IMR-90 (cell line): ENCODE results near the gene PYGM. TPM values are rescaled to one million over a fixed set of nuclear protein-coding genes. Genes with fewer than 3 reads are reported as not detected.

ENCODE experiments used
- ATAC-seq: fragments of 200-7000 bp; cut with Tn5 transposase; 2 replicates; pipeline ENCODE4 v1.9.1; 2020; ENCODE audit warnings: low read depth, mild to moderate bottlenecking, moderate library complexity
- BruUV-seq: library from RNA; stranded (reverse); fragments of 400-500 nt; replicated peaks from 2 replicates; lab custom pipeline; 2021; lab: Mats Ljungman, UMichigan
- CTCF ChIA-PET: fragments of 300-600 bp; formaldehyde crosslinking; extraction: SDS; loops from one replicate; lab custom pipeline; 2021; ENCODE audit warnings: antibody characterized with exemption; lab: Yijun Ruan, JAX
- POLR2A ChIA-PET: fragments of 300-600 bp; sonication (Branson Sonifier 250); formaldehyde crosslinking; loops from one replicate; lab custom pipeline; 2022; ENCODE audit warnings: antibody characterized with exemption; ENCODE audit not compliant: unreplicated experiment; lab: Charles Lee
- DNase-seq: peaks from one replicate; pipeline ENCODE4 v3.0.0; 2013
- H2AFZ ChIP-seq: replicated peaks from 2 replicates; pipeline ENCODE3; 2013; ENCODE audit warnings: low read length, mild to moderate bottlenecking; ENCODE audit not compliant: poor library complexity
- H2AK5ac ChIP-seq: 2 replicates; pipeline ENCODE4 v1.6.1; 2013; ENCODE audit warnings: low read depth, low read length, inconsistent platforms
- H2AK9ac ChIP-seq: replicated peaks from 2 replicates; pipeline ENCODE3; 2013; ENCODE audit warnings: mild to moderate bottlenecking, low read depth, low read length, moderate library complexity; ENCODE audit not compliant: poor library complexity
- H2BK120ac ChIP-seq: 2 replicates; pipeline ENCODE4 v1.6.1; 2013; ENCODE audit warnings: low read depth, low read length, inconsistent platforms
- H2BK15ac ChIP-seq: 3 replicates; pipeline ENCODE4 v1.6.1; 2013; ENCODE audit warnings: low read depth, low read length, inconsistent platforms
- H2BK20ac ChIP-seq: 2 replicates; pipeline ENCODE4 v1.6.1; 2013; ENCODE audit warnings: low read depth, mild to moderate bottlenecking, inconsistent platforms, low read length, moderate library complexity
- H2BK5ac ChIP-seq: 2 replicates; pipeline ENCODE4 v1.6.1; 2013; ENCODE audit warnings: mild to moderate bottlenecking, low read depth, low read length, inconsistent platforms; ENCODE audit not compliant: poor library complexity, severe bottlenecking
- H3K14ac ChIP-seq: replicated peaks from 2 replicates; pipeline ENCODE4 v1.6.1; 2013; ENCODE audit warnings: low read depth, low read length, inconsistent platforms
- H3K18ac ChIP-seq: 2 replicates; pipeline ENCODE4 v1.6.1; 2013; ENCODE audit warnings: low read depth, low read length, control low read depth
- H3K23ac ChIP-seq: 2 replicates; pipeline ENCODE4 v1.6.1; 2013; ENCODE audit warnings: low read depth, low read length, inconsistent platforms
- H3K27ac ChIP-seq: 2 replicates; pipeline ENCODE4 v1.5.1; 2013; ENCODE audit warnings: mild to moderate bottlenecking, control low read depth, low read length; ENCODE audit not compliant: insufficient read depth
- H3K27me3 ChIP-seq: 2 replicates; pipeline ENCODE4 v1.6.1; 2013; ENCODE audit warnings: low read length; ENCODE audit not compliant: control insufficient read depth, insufficient read depth
- H3K36me3 ChIP-seq: 2 replicates; pipeline ENCODE4 v1.6.1; 2013; ENCODE audit warnings: low read length, mixed read lengths; ENCODE audit not compliant: control insufficient read depth, insufficient read depth
- H3K4ac ChIP-seq: 2 replicates; pipeline ENCODE4 v1.6.1; 2013; ENCODE audit warnings: low read depth, low read length, inconsistent platforms
- H3K4me1 ChIP-seq: 2 replicates; pipeline ENCODE4 v1.6.1; 2013; ENCODE audit warnings: low read length, mixed read lengths; ENCODE audit not compliant: control insufficient read depth, insufficient read depth
- H3K4me2 ChIP-seq: 2 replicates; pipeline ENCODE4 v1.6.1; 2013; ENCODE audit warnings: low read depth, mild to moderate bottlenecking, control low read depth, low read length, moderate library complexity
- H3K4me3 ChIP-seq: 2 replicates; pipeline ENCODE4 v1.5.1; 2013; ENCODE audit warnings: low read depth, mild to moderate bottlenecking, control low read depth, low read length, moderate library complexity; ENCODE audit not compliant: insufficient read depth
- H3K56ac ChIP-seq: 2 replicates; pipeline ENCODE4 v1.6.1; 2013; ENCODE audit warnings: low read length, inconsistent platforms; ENCODE audit not compliant: insufficient read depth; ENCODE audit errors: extremely low read depth
- H3K79me1 ChIP-seq, 2 experiments: 2 replicates each; pipeline ENCODE4 v1.6.1; 2013; ENCODE audit warnings: low read length in 2 of 2, inconsistent platforms in 1 of 2, low read depth in 1 of 2
- H3K9ac ChIP-seq: 2 replicates; pipeline ENCODE4 v1.6.1; 2013; ENCODE audit warnings: low read depth, low read length, control low read depth
- H3K9me1 ChIP-seq: 2 replicates; pipeline ENCODE4 v1.6.1; 2013; ENCODE audit warnings: low read length, inconsistent platforms; ENCODE audit not compliant: insufficient read depth
- H3K9me3 ChIP-seq: 2 replicates; pipeline ENCODE4 v1.6.1; 2013; ENCODE audit warnings: low read length; ENCODE audit not compliant: control insufficient read depth, insufficient read depth
- H4K20me1 ChIP-seq: 2 replicates; pipeline ENCODE4 v1.6.1; 2013; ENCODE audit warnings: low read length, inconsistent platforms; ENCODE audit not compliant: insufficient read depth
- H4K5ac ChIP-seq: 2 replicates; pipeline ENCODE4 v1.6.1; 2013; ENCODE audit warnings: mild to moderate bottlenecking, low read depth, low read length, control low read depth
- H4K8ac ChIP-seq, 2 experiments: 2 replicates each; pipeline ENCODE4 v1.6.1; 2013; ENCODE audit warnings: low read depth in 2 of 2, low read length in 2 of 2, control low read depth in 1 of 2, inconsistent platforms in 1 of 2
- H4K91ac ChIP-seq: 2 replicates; pipeline ENCODE4 v1.6.1; 2013; ENCODE audit warnings: low read depth, low read length, inconsistent platforms; ENCODE audit not compliant: insufficient read depth
- CEBPB ChIP-seq: IDR thresholded peaks from 2 replicates; pipeline ENCODE4 v1.6.1; 2012; ENCODE audit warnings: low read depth, low read length, improper control_type of control experiment
- CTCF ChIP-seq: conservative IDR thresholded peaks from 2 replicates; pipeline ENCODE4 v1.5.1; 2012; ENCODE audit warnings: mild to moderate bottlenecking, low read depth, low read length, improper control_type of control experiment
- FOS ChIP-seq: fragments of 150-350 bp; IDR thresholded peaks from 2 replicates; pipeline ENCODE4 v1.6.1; 2016; ENCODE audit warnings: low read depth, low read length
- MAFK ChIP-seq: IDR thresholded peaks from 2 replicates; pipeline ENCODE4 v1.6.1; 2012; ENCODE audit warnings: low read depth, low read length, improper control_type of control experiment
- MAZ ChIP-seq: IDR thresholded peaks from 2 replicates; pipeline ENCODE4 v1.6.1; 2012; ENCODE audit warnings: low read depth, mild to moderate bottlenecking, low read length, improper control_type of control experiment, moderate library complexity, borderline replicate concordance
- NFE2L2 ChIP-seq: fragments of 150-350 bp; IDR thresholded peaks from 2 replicates; pipeline ENCODE4 v1.6.1; 2016; ENCODE audit warnings: low read depth, mild to moderate bottlenecking, low read length
- POLR2A ChIP-seq: IDR thresholded peaks from 2 replicates; pipeline ENCODE4 v1.6.1; 2012; ENCODE audit warnings: mild to moderate bottlenecking, low read depth, low read length
- RCOR1 ChIP-seq: IDR thresholded peaks from 2 replicates; pipeline ENCODE4 v1.6.1; 2012; ENCODE audit warnings: mild to moderate bottlenecking, low read length, improper control_type of control experiment; ENCODE audit not compliant: insufficient replicate concordance
- RFX5 ChIP-seq: IDR thresholded peaks from 2 replicates; pipeline ENCODE4 v1.8.0; 2012; ENCODE audit warnings: low read depth, mild to moderate bottlenecking, low read length, moderate library complexity
- SMC3 ChIP-seq: fragments of 150-350 bp; IDR thresholded peaks from 2 replicates; pipeline ENCODE4 v1.6.1; 2016; ENCODE audit warnings: low read depth, mild to moderate bottlenecking, antibody characterized with exemption, low read length, moderate library complexity
- WGBS, 2 experiments: methylation state at CpG; one replicate each; pipeline versions ENCODE4 v1.1.5 to v1.1.7; 2013; ENCODE audit warnings: missing lambda C conversion rate in 2 of 2; ENCODE audit not compliant: insufficient read length in 1 of 2; ENCODE audit errors: extremely low coverage in 2 of 2; 5-methylcytosine and 5-hydroxymethylcytosine counted together
- dilution Hi-C: fragments of 300-500 bp; cut with HindIII; formaldehyde crosslinking; loops from one replicate; pipeline ENCODE4 v1.14.3; 2018; ENCODE audit warnings: low sequenced_read_pairs; ENCODE audit not compliant: unreplicated experiment
- in situ Hi-C: fragments of 300-500 bp; cut with MboI; formaldehyde crosslinking; loops from 3 replicates; pipeline ENCODE4 v1.14.3; 2019; ENCODE audit warnings: low sequenced_read_pairs, inconsistent platforms, mixed read lengths
- intact Hi-C: fragments of 100-400 bp; cut with micrococcal nuclease; formaldehyde crosslinking; loops from 2 replicates; pipeline ENCODE4 v1.10.0; 2022
- polyA plus RNA-seq, 3 experiments: library from polyadenylated mRNA; depleted of rRNA; stranded (reverse); fragments of >200 nt; gene quantifications; 2 replicates each; pipeline ENCODE4 v1.2.3, GENCODE V29; 2012; ENCODE audit warnings: low replicate concordance in 1 of 3
- total RNA-seq: library from RNA; depleted of rRNA; stranded (reverse); fragments of >200 nt; gene quantifications from 2 replicates; pipeline ENCODE4 v1.2.3, GENCODE V29; 2012

PYGM gene
- total and polyA plus RNA-seq, 2 of the 4 experiments (the other 2 are of a cell fraction) = 0.18 to 0.21 TPM

- Histone ChIP-seq H3K79me1 (no peaks in the 10 kb centered on the region), H2BK5ac (no peak overlapping the region), H2BK120ac (no peak overlapping the region), H3K9ac (no peak overlapping the region), H2AK9ac (no peak overlapping the region), H3K36me3 (no peaks in the 10 kb centered on the region), H2AFZ (no peak overlapping the region), H4K91ac (no peak overlapping the region), H2BK20ac (no peak overlapping the region), H3K4me2 (no peak overlapping the region), H3K27me3 (peaks cover 75% of the 10 kb centered on the region), H2BK15ac (no peak overlapping the region), H3K56ac (no peak overlapping the region), H3K4ac (no peak overlapping the region), H3K18ac (no peak overlapping the region), H3K4me3 (no peak overlapping the region), H2AK5ac (no peak overlapping the region), H4K5ac (no peak overlapping the region), H4K20me1 (no peaks in the 10 kb centered on the region), H3K9me1 (0 out of 2 replicates have a peak, but pooled peaks cover 2% of the 10 kb centered on the region), H3K4me1 (no peaks in the 10 kb centered on the region), H4K8ac (no peak overlapping the region), H3K9me3 (no peaks in the 10 kb centered on the region), H3K23ac (no peak overlapping the region), H3K27ac (no peak overlapping the region), H3K14ac (no peak overlapping the region)
- CTCF ChIA-PET = interaction anchor here (1.2 kb wide), 1 partner anchor 10 kb away, joined by 4 read pairs; no protein-coding TSS in a partner anchor
- in situ Hi-C loops (no loop called here), dilution Hi-C loops (no loop called here), intact Hi-C loops (no loop called here)
- ATAC-seq (no peak), DNase-seq (no peak)
- BruUV-seq = no TSS peak
- POLR2A ChIA-PET = no interaction called here
- TF ChIP-seq NFE2L2 (no peak), MAFK (no peak), CTCF (no peak), MAZ (no peak), POLR2A (no peak), CEBPB (no peak), RCOR1 (no peak), RFX5 (no peak), SMC3 (no peak), FOS (no peak)
- no CpG with 5 or more reads among the region's 1 CpG for WGBS, 2 experiments
Measured at GRCh38 chr11:64698427-64698826, 61.3 kb downstream of the PYGM start.
